ENCODE data around the gene CDC16. TPM values are rescaled to one million over a fixed set of nuclear protein-coding genes. Genes with fewer than 3 reads are reported as not detected.

CDC16 gene
- total and polyA plus RNA-seq, 9 donors: 50.4 to 82.2 (median 67.9) TPM

GRCh38 chr13:114311387-114311786 lies 76.7 kb downstream of the CDC16 start:
- Histone ChIP-seq H3K4me1 (ENCODE audit: control insufficient read depth, insufficient read depth, low read length) (peaks cover 15% of the 10 kb centered on the region), H3K36me3 (ENCODE audit: control insufficient read depth, insufficient read depth, low read length) (peaks cover 9% of the 10 kb centered on the region), H3K27ac (ENCODE audit: low read length) (no peak overlapping the region), H3K4me3 (ENCODE audit: low read length) (no peak overlapping the region), H3K9me3 (replicated peaks; ENCODE audit: control insufficient read depth, low read depth, low read length) (no peaks in the 10 kb centered on the region), H3K27me3 (ENCODE audit: control insufficient read depth, insufficient read depth, low read length) (no peaks in the 10 kb centered on the region)
- DNase-seq: no peak

GRCh38 chr13:114311908-114312307 lies 77.2 kb downstream of the CDC16 start:
- WGBS (ENCODE audit: insufficient coverage): no CpG with 5 or more reads among the region's 2 CpGs
- peaks cover 15% of the 10 kb centered on the region for H3K4me1 ChIP-seq (ENCODE audit: control insufficient read depth, insufficient read depth, low read length)
- peaks cover 3% of the 10 kb centered on the region for H3K36me3 ChIP-seq (ENCODE audit: control insufficient read depth, insufficient read depth, low read length)
- H3K9me3 ChIP-seq (replicated peaks; ENCODE audit: control insufficient read depth, low read depth, low read length): no peaks in the 10 kb centered on the region
- no peak overlapping the region for H3K4me3 ChIP-seq (ENCODE audit: low read length)
- H3K27ac ChIP-seq (ENCODE audit: low read length): no peak overlapping the region
- no peaks in the 10 kb centered on the region for H3K27me3 ChIP-seq (ENCODE audit: control insufficient read depth, insufficient read depth, low read length)
- peak; percentile 14 for DNase-seq

GRCh38 chr13:114313061-114313860 lies 78.6 kb downstream of the CDC16 start:
- DNase-seq: no peak
- WGBS (ENCODE audit: insufficient coverage): 98% methylated on average over 7 of the region's 17 CpGs

GRCh38 chr13:114314074-114314912 lies 79.6 kb downstream of the CDC16 start, which contains the start of gene CHAMP1:
TSS of gene CHAMP1 (plus strand) at chr13:114314503. CDS start at chr13:114323843, 9,340 bp downstream.
- peak; percentile 98 for DNase-seq
- H3K36me3 ChIP-seq (ENCODE audit: control insufficient read depth, insufficient read depth, low read length): no peaks in the 10 kb centered on the region
- no peaks in the 10 kb centered on the region for H3K9me3 ChIP-seq (replicated peaks; ENCODE audit: control insufficient read depth, low read depth, low read length)
- no peaks in the 10 kb centered on the region for H3K27me3 ChIP-seq (ENCODE audit: control insufficient read depth, insufficient read depth, low read length)
- peak within 1 kb of the TSS; percentile 94 for H3K27ac ChIP-seq (ENCODE audit: low read length)
- H3K4me1 ChIP-seq (ENCODE audit: control insufficient read depth, insufficient read depth, low read length): peaks cover 15% of the 10 kb centered on the region
- H3K4me3 ChIP-seq (ENCODE audit: low read length): peak within 1 kb of the TSS; percentile 63
- WGBS (ENCODE audit: insufficient coverage): under 1% methylated on average over 105 of the region's 107 CpGs

More at GRCh38 chr13:114313061-114313860, 78.6 kb downstream of the CDC16 start:
- Histone ChIP-seq H3K27me3 (ENCODE audit: control insufficient read depth, insufficient read depth, low read length) (no peaks in the 10 kb centered on the region), H3K36me3 (ENCODE audit: control insufficient read depth, insufficient read depth, low read length) (no peaks in the 10 kb centered on the region), H3K27ac (ENCODE audit: low read length) (peak overlapping the region; percentile 94), H3K4me3 (ENCODE audit: low read length) (peak overlapping the region; percentile 47), H3K4me1 (ENCODE audit: control insufficient read depth, insufficient read depth, low read length) (peaks cover 15% of the 10 kb centered on the region), H3K9me3 (replicated peaks; ENCODE audit: control insufficient read depth, low read depth, low read length) (no peaks in the 10 kb centered on the region)

GRCh38 chr13:114315074-114315785 lies 80.5 kb downstream of the CDC16 start:
- Histone ChIP-seq H3K4me1 (ENCODE audit: control insufficient read depth, insufficient read depth, low read length) (peaks cover 20% of the 10 kb centered on the region), H3K4me3 (ENCODE audit: low read length) (peak overlapping the region; percentile 63), H3K9me3 (replicated peaks; ENCODE audit: control insufficient read depth, low read depth, low read length) (no peaks in the 10 kb centered on the region), H3K27me3 (ENCODE audit: control insufficient read depth, insufficient read depth, low read length) (no peaks in the 10 kb centered on the region), H3K36me3 (ENCODE audit: control insufficient read depth, insufficient read depth, low read length) (peaks cover 2% of the 10 kb centered on the region), H3K27ac (ENCODE audit: low read length) (peak overlapping the region; percentile 94)
- no peak for DNase-seq
- no CpG with 5 or more reads among the region's 7 CpGs for WGBS (ENCODE audit: insufficient coverage)

- no peak for DNase-seq
These were observed 83.9 kb downstream of the CDC16 start for GRCh38 chr13:114318624-114319023.

GRCh38 chr13:114319441-114319913 lies 84.8 kb downstream of the CDC16 start:
- no peaks in the 10 kb centered on the region for H3K9me3 ChIP-seq (replicated peaks; ENCODE audit: control insufficient read depth, low read depth, low read length)
- H3K36me3 ChIP-seq (ENCODE audit: control insufficient read depth, insufficient read depth, low read length): peaks cover 16% of the 10 kb centered on the region
- WGBS (ENCODE audit: insufficient coverage): 69% methylated on average over 2 of the region's 3 CpGs
- H3K4me1 ChIP-seq (ENCODE audit: control insufficient read depth, insufficient read depth, low read length): peaks cover 16% of the 10 kb centered on the region
- no peak overlapping the region for H3K4me3 ChIP-seq (ENCODE audit: low read length)
- no peak for DNase-seq
- no peak overlapping the region for H3K27ac ChIP-seq (ENCODE audit: low read length)
- H3K27me3 ChIP-seq (ENCODE audit: control insufficient read depth, insufficient read depth, low read length): no peaks in the 10 kb centered on the region

More at GRCh38 chr13:114318624-114319023, 83.9 kb downstream of the CDC16 start:
- no CpG with 5 or more reads among the region's 1 CpG for WGBS (ENCODE audit: insufficient coverage)
- Histone ChIP-seq H3K36me3 (ENCODE audit: control insufficient read depth, insufficient read depth, low read length) (peaks cover 8% of the 10 kb centered on the region), H3K27me3 (ENCODE audit: control insufficient read depth, insufficient read depth, low read length) (no peaks in the 10 kb centered on the region), H3K4me3 (ENCODE audit: low read length) (no peak overlapping the region), H3K9me3 (replicated peaks; ENCODE audit: control insufficient read depth, low read depth, low read length) (no peaks in the 10 kb centered on the region), H3K27ac (ENCODE audit: low read length) (no peak overlapping the region), H3K4me1 (ENCODE audit: control insufficient read depth, insufficient read depth, low read length) (peaks cover 17% of the 10 kb centered on the region)

- Histone ChIP-seq H3K36me3 (ENCODE audit: control insufficient read depth, insufficient read depth, low read length) (peaks cover 22% of the 10 kb centered on the region), H3K9me3 (replicated peaks; ENCODE audit: control insufficient read depth, low read depth, low read length) (no peaks in the 10 kb centered on the region), H3K4me3 (ENCODE audit: low read length) (no peak overlapping the region), H3K4me1 (ENCODE audit: control insufficient read depth, insufficient read depth, low read length) (peaks cover 15% of the 10 kb centered on the region), H3K27ac (ENCODE audit: low read length) (no peak overlapping the region), H3K27me3 (ENCODE audit: control insufficient read depth, insufficient read depth, low read length) (no peaks in the 10 kb centered on the region)
- DNase-seq: no peak
These were observed 85.4 kb downstream of the CDC16 start for GRCh38 chr13:114320065-114320464.

GRCh38 chr13:114321256-114321655 lies 86.6 kb downstream of the CDC16 start:
- H3K27ac ChIP-seq (ENCODE audit: low read length): no peak overlapping the region
- WGBS (ENCODE audit: insufficient coverage): 89% methylated on average over 1 of the region's 3 CpGs
- H3K4me1 ChIP-seq (ENCODE audit: control insufficient read depth, insufficient read depth, low read length): peaks cover 8% of the 10 kb centered on the region
- H3K27me3 ChIP-seq (ENCODE audit: control insufficient read depth, insufficient read depth, low read length): no peaks in the 10 kb centered on the region
- H3K4me3 ChIP-seq (ENCODE audit: low read length): no peak overlapping the region
- peaks cover 31% of the 10 kb centered on the region for H3K36me3 ChIP-seq (ENCODE audit: control insufficient read depth, insufficient read depth, low read length)
- DNase-seq: no peak
- no peaks in the 10 kb centered on the region for H3K9me3 ChIP-seq (replicated peaks; ENCODE audit: control insufficient read depth, low read depth, low read length)

Data from muscle of leg (tissue), 11 donors.